Measurements from ENCODE around the gene CHPT1.

DNA sequence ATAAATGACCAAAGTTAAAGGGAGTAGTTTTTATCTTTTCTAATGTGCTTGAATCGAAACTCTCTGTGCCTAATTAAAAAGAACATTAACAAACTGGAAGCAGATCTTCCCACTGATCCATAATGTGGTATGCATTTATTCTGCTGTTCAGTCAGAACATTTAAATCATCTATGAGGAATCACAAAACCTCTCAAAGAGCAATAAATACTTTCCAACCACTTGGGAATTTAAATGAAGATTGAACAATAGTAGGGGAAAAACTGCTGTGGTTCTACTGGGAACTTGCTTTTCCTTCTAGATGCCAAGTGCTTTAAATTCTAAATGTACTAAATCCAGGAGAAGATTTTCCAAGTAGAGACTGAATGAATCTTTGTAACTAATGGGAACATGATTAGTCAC, 12.3 kb upstream of the CHPT1 start:
- TF ChIP-seq, protein P1, sequence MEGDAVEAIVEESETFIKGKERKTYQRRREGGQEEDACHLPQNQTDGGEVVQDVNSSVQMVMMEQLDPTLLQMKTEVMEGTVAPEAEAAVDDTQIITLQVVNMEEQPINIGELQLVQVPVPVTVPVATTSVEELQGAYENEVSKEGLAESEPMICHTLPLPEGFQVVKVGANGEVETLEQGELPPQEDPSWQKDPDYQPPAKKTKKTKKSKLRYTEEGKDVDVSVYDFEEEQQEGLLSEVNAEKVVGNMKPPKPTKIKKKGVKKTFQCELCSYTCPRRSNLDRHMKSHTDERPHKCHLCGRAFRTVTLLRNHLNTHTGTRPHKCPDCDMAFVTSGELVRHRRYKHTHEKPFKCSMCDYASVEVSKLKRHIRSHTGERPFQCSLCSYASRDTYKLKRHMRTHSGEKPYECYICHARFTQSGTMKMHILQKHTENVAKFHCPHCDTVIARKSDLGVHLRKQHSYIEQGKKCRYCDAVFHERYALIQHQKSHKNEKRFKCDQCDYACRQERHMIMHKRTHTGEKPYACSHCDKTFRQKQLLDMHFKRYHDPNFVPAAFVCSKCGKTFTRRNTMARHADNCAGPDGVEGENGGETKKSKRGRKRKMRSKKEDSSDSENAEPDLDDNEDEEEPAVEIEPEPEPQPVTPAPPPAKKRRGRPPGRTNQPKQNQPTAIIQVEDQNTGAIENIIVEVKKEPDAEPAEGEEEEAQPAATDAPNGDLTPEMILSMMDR (IDR thresholded peaks at IDR 0.05), result no peak
- no peak for TF ChIP-seq EP300 (IDR thresholded peaks at IDR 0.05)
